Germinal center (tissue), 1 donor: Measurements from ENCODE around the gene CEP85.

Experiments
- DNase-seq: peaks from one replicate; pipeline ENCODE4 v3.0.0; 2012; ENCODE audit warnings: mixed read lengths, low spot score

The CEP85 gene

DNA sequence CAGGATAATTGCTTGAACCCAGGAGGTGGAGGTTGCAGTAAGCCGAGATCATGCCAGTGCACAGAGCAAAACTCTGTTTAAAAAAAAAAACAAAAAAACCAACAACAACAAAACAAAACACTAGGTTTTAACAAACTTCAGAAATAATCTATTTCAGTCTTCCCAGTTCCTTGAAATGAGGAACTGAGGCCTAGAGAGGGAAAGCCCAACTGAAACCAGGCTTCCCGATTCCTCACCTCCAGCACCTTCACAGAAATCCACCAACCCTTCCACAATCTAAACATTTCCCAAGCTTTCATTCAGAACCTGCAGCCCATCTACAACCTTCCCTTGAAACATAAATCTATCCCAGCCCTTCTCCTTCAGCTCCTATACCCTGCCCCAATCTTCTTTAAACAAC lies 83.1 kb downstream of the CEP85 start:
- peak; percentile 28 for DNase-seq

DNA sequence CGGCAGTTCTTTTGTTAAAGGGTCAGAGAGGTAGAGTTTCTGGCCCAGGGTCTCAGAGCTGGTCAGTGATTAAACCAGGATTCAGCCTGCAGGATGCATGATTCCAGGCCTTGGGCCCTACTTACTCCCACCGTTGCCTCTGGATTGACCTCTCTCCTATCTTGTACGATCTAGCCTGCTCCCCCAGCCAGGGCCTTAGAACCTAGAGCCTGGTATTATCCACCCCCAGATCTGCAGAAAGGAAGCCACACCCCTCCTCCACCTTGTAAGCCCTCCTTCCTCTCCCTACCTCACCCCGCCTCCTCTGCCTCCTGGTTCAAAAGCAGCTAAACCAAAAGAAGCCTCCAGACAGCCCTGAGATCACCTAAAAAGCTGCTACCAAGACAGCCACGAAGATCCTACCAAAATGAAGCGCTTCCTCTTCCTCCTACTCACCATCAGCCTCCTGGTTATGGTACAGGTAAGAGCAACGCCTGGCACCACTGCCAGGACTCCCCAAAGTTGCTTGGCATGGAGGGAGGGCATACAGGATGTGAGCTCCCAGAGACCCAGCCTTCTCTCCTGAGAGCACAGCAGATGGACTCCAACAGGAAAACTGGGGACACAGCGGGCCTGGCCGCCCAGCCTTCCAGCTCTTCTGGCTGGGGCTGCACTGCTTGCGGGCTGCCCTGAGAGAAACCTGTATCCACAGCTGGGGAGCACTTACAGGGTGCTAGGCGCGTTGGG lies 83.8 kb downstream of the CEP85 start, which contains the start of gene CD52:
Gene CD52, plus strand, starts transcription at position 347 of the 726 bp plus-strand sequence. Its CDS starts 60 bp downstream, at position 407.
- DNase-seq = peak; percentile 80

DNA sequence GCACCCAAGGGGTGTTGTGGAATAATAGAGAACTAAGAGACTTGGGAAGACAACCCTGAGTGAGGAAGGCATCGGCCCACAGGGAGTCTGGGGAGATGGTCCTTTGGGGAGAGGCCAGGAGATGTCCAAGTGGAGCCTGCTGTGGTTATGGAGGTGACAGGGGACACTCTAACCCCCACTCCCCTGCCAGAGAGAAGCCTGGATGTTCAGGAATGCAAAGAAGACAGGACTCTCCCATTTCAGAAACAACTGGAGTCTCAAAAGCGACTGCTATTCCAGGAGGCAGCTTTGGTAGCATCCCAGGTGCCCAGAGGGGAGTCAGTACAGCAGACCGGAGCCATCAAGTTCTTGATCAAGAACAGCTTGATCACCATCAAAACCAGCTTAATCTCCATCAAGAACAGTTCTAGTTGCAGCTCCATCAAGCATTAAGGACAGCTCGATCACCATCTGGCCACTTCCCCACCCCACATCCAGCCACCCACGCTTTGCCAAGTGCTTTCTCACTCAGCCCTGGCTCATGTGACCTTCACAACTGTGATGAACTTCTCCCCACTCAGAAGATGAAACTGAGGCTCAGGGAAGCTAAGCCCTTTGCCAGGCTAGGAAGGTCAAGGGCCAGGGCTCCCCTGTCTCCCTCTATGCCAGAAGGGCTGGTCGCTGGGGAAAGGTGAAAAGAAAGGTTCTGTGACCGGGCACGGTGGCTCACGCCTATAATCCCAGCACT lies 84.5 kb downstream of the CEP85 start:
- DNase-seq = peak; percentile 45

DNA sequence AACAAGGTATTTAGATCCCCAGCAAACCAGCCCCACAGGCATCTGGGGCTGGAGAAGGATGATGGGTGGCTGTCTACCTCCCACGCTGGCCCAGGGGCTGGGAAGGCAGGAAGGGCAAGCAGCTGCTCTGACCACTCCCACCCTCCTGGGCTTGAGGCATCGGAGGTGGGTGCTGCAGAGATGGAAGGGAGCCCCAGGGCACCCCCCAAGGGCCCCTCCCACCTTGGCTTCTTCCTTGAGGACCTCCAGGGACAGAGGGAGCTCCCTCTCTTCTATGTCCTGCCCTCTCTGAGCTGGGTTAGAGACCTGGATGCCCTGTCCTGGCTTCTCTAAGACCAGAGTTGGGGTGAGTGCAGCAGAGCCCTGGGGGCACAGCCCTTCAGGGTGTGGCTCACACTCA lies 86.9 kb downstream of the CEP85 start:
- DNase-seq = no peak

DNA sequence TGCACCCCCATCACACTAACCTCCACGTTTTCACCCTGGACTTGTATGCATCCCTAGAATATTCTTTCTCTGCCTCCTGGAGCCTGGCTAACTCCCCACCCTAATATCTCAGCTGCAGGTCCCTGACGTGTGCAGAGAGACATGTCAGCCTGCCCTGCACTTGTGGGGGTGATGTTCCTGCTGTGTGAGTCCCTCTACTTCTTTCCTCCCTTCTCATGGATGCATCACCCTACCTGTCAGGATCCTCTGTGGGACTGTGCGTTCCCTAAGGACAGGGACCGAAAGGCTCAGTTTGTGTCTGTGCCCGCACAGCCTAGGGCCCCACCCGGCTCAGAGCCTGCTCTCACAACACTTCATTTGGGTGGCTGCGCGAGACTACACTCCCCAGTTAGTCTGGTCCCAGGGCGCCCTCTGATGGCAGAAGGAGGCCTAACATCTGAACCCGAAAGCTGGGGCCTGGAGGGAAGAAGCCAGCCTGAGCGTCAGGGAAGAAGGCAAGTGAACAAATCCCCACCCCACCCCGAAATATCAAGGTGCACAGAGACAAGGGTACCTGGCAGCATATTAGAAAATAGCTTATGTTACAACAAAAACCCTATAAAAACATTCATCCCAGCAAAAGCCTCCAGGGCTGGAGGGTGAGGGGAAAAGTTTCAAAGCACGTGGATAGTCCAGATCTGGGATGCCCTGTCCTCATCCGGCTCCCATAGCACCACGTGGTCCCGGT lies 87.5 kb downstream of the CEP85 start:
- DNase-seq = peak; percentile 85

DNA sequence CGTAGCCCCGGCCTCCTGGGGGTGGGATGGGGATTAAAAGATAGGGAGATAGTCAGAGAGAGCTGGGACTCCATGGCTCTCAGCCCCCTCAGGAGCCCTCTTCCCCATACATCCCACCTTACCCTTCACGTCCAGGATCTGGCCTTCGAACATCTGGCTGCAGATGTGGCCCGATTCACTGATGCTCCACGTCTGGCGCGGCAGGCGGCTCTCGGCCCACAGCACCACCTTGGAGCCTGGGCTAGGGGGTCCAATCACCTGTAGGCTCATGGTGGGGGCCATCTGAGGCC lies 88.0 kb downstream of the CEP85 start:
- DNase-seq = no peak

DNA sequence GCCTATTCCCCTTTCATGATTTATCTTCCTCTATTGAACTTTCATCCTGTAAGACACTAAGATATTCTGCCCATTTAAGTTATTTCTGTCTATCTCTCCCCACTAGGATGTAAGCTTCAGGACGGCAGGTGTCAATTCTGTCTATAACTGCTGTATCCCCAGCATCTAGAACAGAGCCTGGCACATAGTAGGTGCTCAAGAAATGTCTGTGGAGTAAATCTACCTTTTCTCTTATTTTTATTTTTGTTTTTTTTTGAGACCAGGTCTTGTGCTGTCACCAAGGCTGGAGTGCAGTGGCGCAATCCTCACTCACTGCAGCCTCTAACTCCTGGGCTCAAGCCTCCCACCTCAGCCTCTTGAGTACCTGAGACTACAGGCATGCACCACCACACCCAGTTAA lies 89.4 kb downstream of the CEP85 start:
- no peak for DNase-seq

DNA sequence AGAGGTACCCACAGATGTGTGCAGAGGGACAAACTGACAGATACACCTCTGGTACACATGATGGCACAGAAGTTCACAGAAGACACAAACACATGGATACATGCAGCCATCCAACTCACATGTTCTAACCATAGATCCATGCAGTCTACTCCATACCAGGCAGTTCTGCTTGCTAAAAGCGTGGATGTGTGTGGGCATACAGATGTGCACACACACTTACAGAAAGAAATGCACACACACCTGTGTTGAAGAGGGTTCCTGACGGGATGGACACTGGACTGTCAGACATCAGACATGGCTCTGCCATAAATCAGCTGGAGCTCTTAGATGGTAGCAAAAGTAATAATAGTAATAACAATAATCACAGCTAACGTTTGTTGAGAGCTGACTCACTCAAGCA lies 90.5 kb downstream of the CEP85 start:
- no peak for DNase-seq

DNA sequence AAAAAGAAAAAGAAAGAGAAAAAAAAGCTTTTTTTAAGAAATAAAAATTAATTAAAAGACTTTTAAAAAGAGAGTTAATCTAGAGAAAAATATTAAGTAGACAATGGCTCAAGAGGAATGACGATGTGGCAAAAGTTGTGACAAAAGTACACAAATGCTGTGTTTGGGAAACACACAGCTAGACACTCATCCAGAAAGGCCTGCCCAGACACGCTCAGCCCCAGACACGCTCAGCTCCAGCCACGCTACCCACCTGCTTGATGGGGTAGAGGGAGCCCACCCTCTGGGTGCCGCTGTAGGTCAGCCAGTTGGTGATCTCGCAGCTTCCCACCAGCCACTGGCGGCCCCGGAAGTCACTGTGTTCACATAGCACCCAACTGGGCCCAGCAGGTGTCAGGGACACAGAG lies 94.0 kb downstream of the CEP85 start:
- DNase-seq = no peak
